ENCODE measurements around the gene FUT1. TPM values are rescaled to one million over a fixed set of nuclear protein-coding genes. Genes with fewer than 3 reads are reported as not detected.

FUT1 gene
- under 0.01 TPM in 2 replicates for total RNA-seq

DNA sequence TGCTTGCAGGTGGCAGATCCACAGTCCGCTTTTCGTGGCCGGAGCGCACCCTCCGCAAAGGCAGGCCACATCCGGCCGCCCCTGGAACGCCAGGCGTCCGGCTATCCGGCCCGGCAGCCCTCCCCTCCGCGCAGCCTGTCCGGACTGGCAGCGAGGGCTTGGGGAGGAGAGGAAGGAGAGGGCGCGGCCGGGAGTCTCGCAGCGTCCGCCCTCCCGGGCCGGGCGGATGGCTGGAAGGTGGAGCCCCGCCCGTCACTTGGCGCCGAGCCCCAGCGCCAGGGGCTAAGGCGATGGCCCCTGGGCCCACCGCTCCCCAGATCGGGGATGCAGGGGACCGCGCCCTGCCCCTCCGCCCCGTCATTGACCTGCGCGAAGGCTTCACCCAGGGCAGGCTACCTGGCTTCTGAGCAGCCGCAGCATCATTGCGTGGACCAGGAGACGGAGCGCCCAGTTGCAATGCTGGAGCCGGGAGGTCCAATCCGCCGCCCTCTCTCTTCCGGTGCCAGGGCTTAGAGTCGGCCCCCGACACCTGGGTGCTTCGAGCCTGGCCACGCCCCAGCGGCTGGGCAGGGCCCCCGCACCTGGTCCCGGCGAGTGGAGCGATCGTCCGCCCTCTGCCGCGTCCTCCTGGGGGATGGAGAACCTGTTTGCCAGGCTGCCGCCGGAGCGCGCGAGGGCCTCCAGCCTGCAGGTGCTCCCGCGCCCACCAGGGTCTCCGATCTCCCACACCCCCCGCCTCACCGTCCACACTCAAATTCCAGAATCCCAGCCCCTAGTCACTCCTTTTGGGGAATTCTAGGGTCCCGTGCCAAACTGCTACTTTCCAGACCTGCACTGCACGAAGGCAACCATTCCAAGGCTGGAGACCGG is at the start of gene FUT1:
TSS of gene FUT1 (minus strand) at position 146 of the 870 bp plus-strand sequence. CDS start 1,360 bp downstream, outside the sequence.
- peak; percentile 46 for DNase-seq (ENCODE audit: low read depth)
- TF ChIP-seq, protein P1, sequence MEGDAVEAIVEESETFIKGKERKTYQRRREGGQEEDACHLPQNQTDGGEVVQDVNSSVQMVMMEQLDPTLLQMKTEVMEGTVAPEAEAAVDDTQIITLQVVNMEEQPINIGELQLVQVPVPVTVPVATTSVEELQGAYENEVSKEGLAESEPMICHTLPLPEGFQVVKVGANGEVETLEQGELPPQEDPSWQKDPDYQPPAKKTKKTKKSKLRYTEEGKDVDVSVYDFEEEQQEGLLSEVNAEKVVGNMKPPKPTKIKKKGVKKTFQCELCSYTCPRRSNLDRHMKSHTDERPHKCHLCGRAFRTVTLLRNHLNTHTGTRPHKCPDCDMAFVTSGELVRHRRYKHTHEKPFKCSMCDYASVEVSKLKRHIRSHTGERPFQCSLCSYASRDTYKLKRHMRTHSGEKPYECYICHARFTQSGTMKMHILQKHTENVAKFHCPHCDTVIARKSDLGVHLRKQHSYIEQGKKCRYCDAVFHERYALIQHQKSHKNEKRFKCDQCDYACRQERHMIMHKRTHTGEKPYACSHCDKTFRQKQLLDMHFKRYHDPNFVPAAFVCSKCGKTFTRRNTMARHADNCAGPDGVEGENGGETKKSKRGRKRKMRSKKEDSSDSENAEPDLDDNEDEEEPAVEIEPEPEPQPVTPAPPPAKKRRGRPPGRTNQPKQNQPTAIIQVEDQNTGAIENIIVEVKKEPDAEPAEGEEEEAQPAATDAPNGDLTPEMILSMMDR (IDR thresholded peaks at IDR 0.05; ENCODE audit: insufficient read depth, low read depth, low read length): no peak
- peak within 1 kb of the TSS; percentile 52 for H3K4me3 ChIP-seq (ENCODE audit: low read depth, low read length)

DNA sequence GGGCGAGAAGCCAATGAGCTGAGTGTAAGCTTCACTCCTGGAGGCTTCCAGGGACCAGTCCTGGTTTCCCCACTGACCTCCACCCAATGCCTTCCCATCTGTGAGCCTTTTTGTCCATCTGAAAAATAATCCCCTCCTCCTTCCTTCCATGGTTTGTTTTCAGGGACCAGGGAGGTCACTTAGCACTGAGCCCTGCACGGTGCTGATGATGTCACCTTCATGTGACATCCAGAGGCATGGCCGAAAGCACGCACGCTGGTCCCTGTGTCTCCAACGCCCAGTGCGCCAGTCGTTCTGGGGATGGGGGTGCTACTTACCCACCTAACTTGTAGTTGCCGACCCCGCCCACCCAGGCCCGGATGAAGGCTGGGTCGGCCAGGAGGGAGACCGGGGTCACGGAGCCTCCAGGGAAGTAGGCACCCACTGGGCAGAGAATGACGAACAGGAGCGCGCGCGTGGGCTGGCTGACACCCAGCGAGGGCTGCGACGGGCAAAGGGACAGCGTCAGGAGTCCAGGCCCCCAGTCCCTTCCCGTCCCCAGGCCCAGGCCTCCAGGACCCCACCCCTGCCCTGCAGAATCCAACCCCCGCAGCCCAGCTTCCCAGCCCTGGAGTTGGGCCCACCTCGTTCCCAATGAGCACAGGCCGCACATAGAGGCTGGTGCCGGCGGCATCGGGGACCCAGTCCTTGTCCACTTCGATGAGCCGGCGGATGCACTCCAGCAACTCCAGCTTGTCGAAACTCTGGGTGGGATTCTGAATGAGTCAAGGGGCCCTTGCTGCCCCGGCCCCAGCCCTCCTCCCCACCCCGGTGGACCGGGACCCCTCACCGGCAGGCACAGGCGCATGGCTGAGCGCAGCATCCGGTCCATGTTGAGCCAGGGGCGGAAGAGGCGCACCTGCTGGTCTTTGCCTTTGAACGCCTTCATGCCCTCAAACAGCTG is 47.2 kb upstream of the FUT1 start:
- TF ChIP-seq, protein P1 (IDR thresholded peaks at IDR 0.05; ENCODE audit: insufficient read depth, low read depth, low read length): no peak
- DNase-seq (ENCODE audit: low read depth): no peak

DNA sequence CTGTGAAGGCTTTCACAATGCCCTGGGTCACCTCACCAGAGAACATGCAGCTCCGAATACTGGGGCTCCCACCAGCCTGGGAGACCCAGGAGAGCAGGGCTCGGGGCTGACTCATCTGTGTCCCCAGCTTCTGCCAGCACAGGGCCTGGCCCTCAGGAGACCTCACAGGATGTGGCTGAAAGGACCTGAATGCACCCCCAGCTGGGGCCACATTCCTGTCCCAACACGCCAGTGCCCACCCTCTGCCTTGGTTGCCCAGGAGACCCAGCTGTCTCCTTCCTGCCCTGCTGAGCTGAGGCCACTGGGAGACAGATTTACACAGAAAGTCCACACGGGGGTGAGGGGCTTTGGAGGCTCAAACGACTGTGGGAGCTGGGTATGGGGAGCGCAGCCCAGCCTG is 46.5 kb upstream of the FUT1 start:
- peak; percentile 13 for DNase-seq (ENCODE audit: low read depth)
- TF ChIP-seq, protein P1 (IDR thresholded peaks at IDR 0.05; ENCODE audit: insufficient read depth, low read depth, low read length): no peak
- no peak overlapping the region for H3K4me3 ChIP-seq (ENCODE audit: low read depth, low read length)

More for the DNA sequence above, 47.2 kb upstream of the FUT1 start:
- H3K4me3 ChIP-seq (ENCODE audit: low read depth, low read length): no peak overlapping the region

DNA sequence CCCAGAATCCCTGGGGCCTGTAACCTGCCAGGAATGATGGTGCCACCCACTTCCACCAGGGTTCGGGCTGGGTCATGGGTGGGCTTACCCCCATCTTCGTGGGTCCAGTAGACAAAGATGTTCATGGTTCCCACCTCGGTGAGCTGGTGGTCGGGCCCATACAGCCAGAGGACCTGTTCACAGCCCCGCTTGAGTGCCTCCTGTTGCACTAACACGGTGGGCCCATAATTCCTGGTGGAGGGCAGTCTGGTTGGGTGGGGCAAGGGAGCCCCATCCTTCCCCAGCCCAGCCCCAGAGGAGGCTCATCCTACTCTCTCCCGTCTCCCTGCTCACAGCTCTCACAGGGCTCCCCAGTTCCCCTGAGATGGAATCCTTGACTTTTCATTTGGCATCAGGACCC is 44.7 kb upstream of the FUT1 start:
- TF ChIP-seq, protein P1 (IDR thresholded peaks at IDR 0.05; ENCODE audit: insufficient read depth, low read depth, low read length): no peak
- no peak overlapping the region for H3K4me3 ChIP-seq (ENCODE audit: low read depth, low read length)
- no peak for DNase-seq (ENCODE audit: low read depth)

DNA sequence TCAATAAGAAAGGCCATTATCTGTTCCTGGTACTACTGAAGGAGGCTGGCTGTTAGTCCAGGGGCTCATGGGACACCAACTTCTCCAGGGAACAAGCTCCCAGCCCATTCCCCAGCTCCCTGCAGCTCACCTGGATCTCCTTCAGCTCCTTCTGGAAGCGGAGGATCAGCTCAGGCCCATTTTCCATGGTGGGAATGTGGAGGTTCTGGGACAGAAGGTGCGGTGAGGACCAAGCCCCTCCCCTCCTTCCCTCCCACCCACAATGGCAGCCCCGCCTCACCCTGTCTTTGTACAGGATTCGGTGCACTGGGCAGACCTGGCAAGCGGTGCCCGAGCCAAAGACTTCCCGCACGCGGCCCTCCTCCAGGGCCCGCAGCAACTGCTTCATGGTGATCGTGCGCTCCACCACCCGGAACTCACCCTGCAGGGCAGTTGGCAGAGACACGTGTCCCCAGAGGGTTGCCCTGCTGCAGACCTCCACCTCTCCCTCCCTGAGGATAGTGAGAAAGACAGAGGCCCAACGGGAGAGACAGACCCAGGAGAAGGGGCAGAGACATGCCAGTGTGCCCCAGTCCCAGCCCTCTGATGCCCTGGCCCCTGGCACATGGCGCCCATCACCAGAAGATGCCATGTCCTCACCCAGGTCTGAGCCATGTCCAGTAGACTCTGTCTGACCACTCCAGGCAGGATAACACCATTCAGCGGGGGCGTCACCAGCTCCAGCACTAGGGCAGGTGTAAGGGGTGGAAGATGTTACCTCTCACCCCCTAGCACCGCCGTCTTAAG is 44.0 kb upstream of the FUT1 start:
- no peak overlapping the region for H3K4me3 ChIP-seq (ENCODE audit: low read depth, low read length)
- TF ChIP-seq, protein P1 (IDR thresholded peaks at IDR 0.05; ENCODE audit: insufficient read depth, low read depth, low read length): no peak
- no peak for DNase-seq (ENCODE audit: low read depth)

DNA sequence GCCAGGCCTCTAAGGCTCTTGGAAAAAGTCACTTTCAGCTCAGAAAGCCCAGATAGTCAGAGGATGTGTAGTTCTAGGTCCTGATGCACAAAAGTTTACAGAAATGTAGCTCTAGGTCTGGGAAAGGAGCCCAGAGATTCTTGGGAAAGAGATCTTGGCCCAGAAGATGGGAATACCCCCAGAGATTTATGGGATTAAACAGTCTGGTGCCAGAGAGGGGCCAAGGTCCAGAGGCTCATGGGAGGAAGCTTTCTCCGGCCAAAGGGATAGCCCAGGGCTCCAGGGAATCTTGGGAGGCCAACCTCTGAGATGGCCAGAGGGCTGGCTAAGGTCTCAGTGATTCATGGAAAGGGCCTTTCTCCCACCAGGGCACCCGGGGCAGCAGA is 43.2 kb upstream of the FUT1 start:
- H3K4me3 ChIP-seq (ENCODE audit: low read depth, low read length): no peak overlapping the region
- TF ChIP-seq, protein P1 (IDR thresholded peaks at IDR 0.05; ENCODE audit: insufficient read depth, low read depth, low read length): no peak
- DNase-seq (ENCODE audit: low read depth): no peak

Measured in fibroblast of villous mesenchyme (primary cell).